OCI-LY7 (cell line): ENCODE data around the gene EBF3. TPM values are rescaled to one million over a fixed set of nuclear protein-coding genes. Genes with fewer than 3 reads are reported as not detected.

Source experiments
- BruUV-seq: library from RNA; stranded (reverse); fragments of 400-500 nt; replicated peaks from 2 replicates; lab custom pipeline; 2021; lab: Mats Ljungman, UMichigan
- CTCF ChIA-PET: fragments of 300-600 bp; sonication (Branson Sonifier 250); formaldehyde crosslinking; loops from one replicate; lab custom pipeline; 2022; ENCODE audit warnings: antibody characterized with exemption; ENCODE audit not compliant: unreplicated experiment; lab: Charles Lee
- POLR2A ChIA-PET: fragments of 300-600 bp; sonication (Branson Sonifier 250); formaldehyde crosslinking; loops from one replicate; lab custom pipeline; 2022; ENCODE audit warnings: antibody characterized with exemption; lab: Charles Lee
- DNase-seq: peaks from one replicate; pipeline ENCODE4 v3.0.0-alpha.2; 2015; ENCODE audit warnings: low spot score
- H2AFZ ChIP-seq: fragments of 200-600 bp; sonication (generic), shearing (Covaris generic); 2 replicates; pipeline ENCODE4 v1.6.1; 2014; ENCODE audit warnings: mild to moderate bottlenecking, antibody characterized with exemption, low read length, moderate library complexity
- H3K27ac ChIP-seq: fragments of 200-600 bp; sonication (generic); 2 replicates; pipeline ENCODE4 v1.5.1; 2014; ENCODE audit warnings: mixed run types, low read depth, mild to moderate bottlenecking, moderate library complexity, low read length, inconsistent platforms; ENCODE audit not compliant: poor library complexity, severe bottlenecking
- H3K36me3 ChIP-seq: fragments of 200-600 bp; sonication (generic); 2 replicates; pipeline ENCODE4 v1.6.1; 2014; ENCODE audit warnings: mild to moderate bottlenecking, antibody characterized with exemption, low read length, moderate library complexity, mixed read lengths; ENCODE audit not compliant: insufficient read depth
- H3K4me1 ChIP-seq: fragments of 200-600 bp; sonication (generic); 2 replicates; pipeline ENCODE4 v1.5.1; 2014; ENCODE audit warnings: mild to moderate bottlenecking, low read length; ENCODE audit not compliant: insufficient read depth, poor library complexity, severe bottlenecking
- H3K4me2 ChIP-seq: fragments of 200-600 bp; sonication (generic); 2 replicates; pipeline ENCODE4 v1.6.1; 2014; ENCODE audit warnings: mild to moderate bottlenecking, low read length
- H3K4me3 ChIP-seq: fragments of 200-600 bp; sonication (generic); 2 replicates; pipeline ENCODE4 v1.5.1; 2014; ENCODE audit warnings: mild to moderate bottlenecking, low read depth, low read length; ENCODE audit not compliant: poor library complexity, severe bottlenecking
- H3K79me2 ChIP-seq: fragments of 200-600 bp; sonication (generic); 2 replicates; pipeline ENCODE4 v1.6.1; 2016; ENCODE audit warnings: low read depth, mild to moderate bottlenecking, low read length, moderate library complexity, mixed read lengths; ENCODE audit not compliant: insufficient read depth
- H3K9me2 ChIP-seq: fragments of 200-600 bp; sonication (generic); 2 replicates; pipeline ENCODE4 v1.6.1; 2016; ENCODE audit warnings: mild to moderate bottlenecking, low read length, mixed read lengths; ENCODE audit not compliant: insufficient read depth
- H3K9me3 ChIP-seq: fragments of 200-600 bp; sonication (generic); 2 replicates; pipeline ENCODE4 v1.6.1; 2014; ENCODE audit warnings: mild to moderate bottlenecking, mixed run types, low read length, mixed read lengths
- H4K20me1 ChIP-seq: fragments of 200-600 bp; sonication (generic); 2 replicates; pipeline ENCODE4 v1.6.1; 2014; ENCODE audit warnings: mild to moderate bottlenecking, antibody characterized with exemption, low read length, moderate library complexity, mixed read lengths; ENCODE audit not compliant: insufficient read depth
- CTCF ChIP-seq: fragments of 200-600 bp; sonication (generic); conservative IDR thresholded peaks from 2 replicates; pipeline ENCODE4 v1.5.1; 2014; ENCODE audit warnings: mild to moderate bottlenecking, antibody characterized with exemption, low read length, moderate library complexity, mixed read lengths
- EZH2phosphoT487 ChIP-seq: fragments of 200-600 bp; sonication (generic); IDR thresholded peaks from 2 replicates; pipeline ENCODE4 v1.6.1; 2018; ENCODE audit warnings: low read depth, borderline replicate concordance, mild to moderate bottlenecking, mixed run types, antibody characterized with exemption, low read length, moderate library complexity, mixed read lengths
- intact Hi-C: fragments of 100-400 bp; cut with micrococcal nuclease; formaldehyde crosslinking; loops from one replicate; pipeline ENCODE4 v1.10.0; 2022; ENCODE audit not compliant: unreplicated experiment
- total RNA-seq, 2 experiments: library from RNA; depleted of rRNA in 1 of 2; stranded (reverse); fragments of >200 nt in 1 of 2; shearing (Covaris generic) in 1 of 2; gene quantifications; 2 replicates each; pipeline ENCODE4 v1.2.3, GENCODE V29; 2014 to 2022

The EBF3 gene
- total RNA-seq, 2 experiments from 2014 or later: not detected

- no peak for DNase-seq
- CTCF ChIA-PET: no interaction called here
- H3K4me2 ChIP-seq: no peak overlapping the region
- H3K9me2 ChIP-seq: no peaks in the 10 kb centered on the region
- no peaks in the 10 kb centered on the region for H3K9me3 ChIP-seq
- intact Hi-C loops: no loop called here
- POLR2A ChIA-PET: no interaction called here
- H4K20me1 ChIP-seq: no peaks in the 10 kb centered on the region
- H3K27ac ChIP-seq: no peak overlapping the region
- no TSS peak for BruUV-seq
- no peak for TF ChIP-seq EZH2phosphoT487
- TF ChIP-seq CTCF: no peak
- no peak overlapping the region for H3K4me3 ChIP-seq
- no peaks in the 10 kb centered on the region for H3K79me2 ChIP-seq
- no peaks in the 10 kb centered on the region for H3K4me1 ChIP-seq
- no peak overlapping the region for H2AFZ ChIP-seq
- H3K36me3 ChIP-seq: no peaks in the 10 kb centered on the region
Measured at GRCh38 chr10:129916506-129916995, 47.5 kb downstream of the EBF3 start.

GRCh38 chr10:129915526-129916378, 48.3 kb downstream of the EBF3 start:
- Histone ChIP-seq H3K79me2 (no peaks in the 10 kb centered on the region), H4K20me1 (no peaks in the 10 kb centered on the region), H3K4me2 (no peak overlapping the region), H3K36me3 (no peaks in the 10 kb centered on the region), H3K9me2 (no peaks in the 10 kb centered on the region), H3K27ac (no peak overlapping the region), H3K4me3 (no peak overlapping the region), H2AFZ (no peak overlapping the region), H3K9me3 (no peaks in the 10 kb centered on the region), H3K4me1 (no peaks in the 10 kb centered on the region)
- TF ChIP-seq EZH2phosphoT487 (no peak), CTCF (no peak)
- no peak for DNase-seq
- intact Hi-C loops: no loop called here
- CTCF ChIA-PET: no interaction called here
- BruUV-seq: no TSS peak
- POLR2A ChIA-PET: no interaction called here

- POLR2A ChIA-PET: no interaction called here
- H2AFZ ChIP-seq: no peak overlapping the region
- no peak overlapping the region for H3K27ac ChIP-seq
- H3K9me3 ChIP-seq: no peaks in the 10 kb centered on the region
- intact Hi-C loops: no loop called here
- TF ChIP-seq EZH2phosphoT487: no peak
- TF ChIP-seq CTCF: no peak
- no peaks in the 10 kb centered on the region for H3K36me3 ChIP-seq
- no peak overlapping the region for H3K4me3 ChIP-seq
- CTCF ChIA-PET: no interaction called here
- no TSS peak for BruUV-seq
- H3K9me2 ChIP-seq: no peaks in the 10 kb centered on the region
- H3K4me1 ChIP-seq: no peaks in the 10 kb centered on the region
- H3K79me2 ChIP-seq: no peaks in the 10 kb centered on the region
- no peak for DNase-seq
- no peak overlapping the region for H3K4me2 ChIP-seq
- no peaks in the 10 kb centered on the region for H4K20me1 ChIP-seq
Measured at GRCh38 chr10:129914960-129915359, 49.1 kb downstream of the EBF3 start.
